MM.1S (cell line): ENCODE data around the gene MKRN1.

ENCODE experiments used
- CTCF ChIP-seq: fragments of 300-600 bp; sonication (generic); IDR thresholded peaks from 2 replicates; pipeline ENCODE4 v1.5.1; 2016; ENCODE audit warnings: antibody characterized with exemption, low read length, mixed read lengths
- EZH2 ChIP-seq: fragments of 300-600 bp; sonication (generic); optimal IDR thresholded peaks from 2 replicates; pipeline ENCODE3; 2017; ENCODE audit warnings: low read depth, mild to moderate bottlenecking, antibody characterized with exemption, low read length, mixed read lengths
- EZH2phosphoT487 ChIP-seq: fragments of 300-600 bp; sonication (generic); IDR thresholded peaks from 2 replicates; pipeline ENCODE4 v1.6.1; 2018; ENCODE audit warnings: antibody characterized with exemption, low read length

GRCh38 chr7:140423501-140423900, 55.8 kb downstream of the MKRN1 start:
- TF ChIP-seq CTCF (no peak), EZH2 (no peak), EZH2phosphoT487 (no peak)
